CD4-positive, alpha-beta T cell treated with Interleukin-6 for 4 hours (primary cell): ENCODE data around the gene KPNA1.

Source experiments
- DNase-seq: peaks from one replicate; pipeline ENCODE4 v3.0.0-alpha.2; 2020; ENCODE audit warnings: mixed read lengths

KPNA1 gene

GRCh38 chr3:122374034-122374433 lies 140.7 kb downstream of the KPNA1 start:
- DNase-seq: no peak
